HG03175 (cell line): ENCODE measurements around the gene TSPAN31.
"Not testable (repeated sequence)": the region's sequence is repeated elsewhere in the genome, so short reads cannot be mapped to it uniquely, and the experiment has no call there.

Experiments used
- ATAC-seq: cut with Tn5 transposase; IDR thresholded peaks from one replicate; pipeline ENCODE4 v1.9.1; 2021; ENCODE audit warnings: mild to moderate bottlenecking, moderate library complexity; ENCODE audit not compliant: unreplicated experiment

The TSPAN31 gene

DNA sequence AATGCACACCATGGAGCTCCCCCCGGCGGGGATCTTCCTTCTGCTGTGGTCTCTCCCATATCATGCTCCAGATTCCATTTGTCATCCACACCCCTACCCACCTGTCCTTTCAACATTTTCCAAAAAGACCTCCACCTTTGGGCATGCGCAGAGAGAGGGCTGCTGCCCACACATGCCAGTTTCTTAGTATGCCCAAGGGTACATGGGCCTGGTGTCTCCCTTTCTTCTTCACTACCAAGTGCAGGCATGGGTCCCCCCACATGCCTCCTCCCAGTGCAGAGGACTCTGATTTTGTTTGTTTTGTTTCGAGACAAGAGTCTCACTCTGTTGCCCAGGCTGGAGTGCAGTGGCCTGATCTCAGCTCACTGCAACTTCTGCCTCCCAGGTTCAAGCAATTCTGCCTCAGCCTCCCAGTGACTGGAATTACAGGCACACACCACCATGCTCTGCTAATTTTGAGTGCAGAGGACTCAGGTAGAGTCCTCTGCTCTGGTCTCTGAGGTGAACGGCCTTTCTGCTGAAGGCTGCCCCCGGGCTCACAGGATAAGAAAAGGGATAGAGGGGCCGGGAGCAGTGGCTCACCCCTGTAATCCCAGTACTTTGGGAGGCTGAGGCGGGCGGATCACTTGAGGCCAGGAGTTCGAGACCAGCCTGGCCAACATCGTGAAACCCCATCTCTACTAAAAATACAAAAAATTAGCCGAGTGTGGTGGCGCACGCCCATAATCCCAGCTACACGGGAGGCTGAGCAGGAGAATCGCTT, 22.8 kb upstream of the TSPAN31 start:
- ATAC-seq, result not testable (repeated sequence)

DNA sequence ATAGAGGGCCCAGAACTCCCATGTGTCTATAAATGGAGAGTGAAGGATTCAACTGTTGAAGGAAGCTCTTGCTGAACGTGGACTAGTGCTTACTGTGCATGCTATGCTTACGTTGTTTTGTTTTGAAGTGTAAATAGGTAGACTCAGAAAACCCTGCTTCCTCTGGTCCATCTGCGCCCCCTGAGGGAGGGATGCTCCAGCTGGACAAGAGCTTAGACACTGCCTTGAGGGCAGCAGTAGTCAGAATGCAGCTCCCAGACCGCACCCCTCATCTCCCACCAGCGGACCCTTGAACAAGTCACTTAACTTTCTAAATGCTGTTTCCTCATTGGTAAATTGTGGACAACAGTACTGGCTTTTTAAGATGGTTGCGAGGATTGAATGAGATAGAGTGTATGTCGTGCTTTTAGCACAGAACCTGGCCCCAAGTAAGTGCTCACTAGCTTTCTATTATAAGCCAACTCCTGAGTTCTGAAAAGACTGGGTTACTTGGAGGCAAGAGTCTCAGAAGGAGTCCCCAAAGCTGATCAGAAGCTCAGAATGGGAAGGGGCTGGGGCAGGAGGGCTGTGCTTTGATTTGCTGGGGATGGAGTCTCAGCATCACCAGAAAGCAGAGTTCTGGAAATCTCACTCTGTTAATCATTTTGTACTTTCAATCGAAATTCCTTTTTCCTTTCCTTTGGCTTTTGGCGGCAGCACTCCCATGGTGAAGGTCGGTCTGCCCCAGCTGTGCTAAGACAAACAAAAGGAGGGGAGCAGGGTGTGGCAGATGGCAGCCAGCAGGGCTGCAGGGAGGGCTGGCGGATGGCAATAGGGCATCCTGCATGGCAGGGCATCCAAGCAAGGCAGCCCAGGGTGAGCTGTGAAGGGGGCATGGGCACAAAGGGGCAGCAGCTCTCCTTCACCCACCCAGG, 21.9 kb upstream of the TSPAN31 start:
- no peak for ATAC-seq

DNA sequence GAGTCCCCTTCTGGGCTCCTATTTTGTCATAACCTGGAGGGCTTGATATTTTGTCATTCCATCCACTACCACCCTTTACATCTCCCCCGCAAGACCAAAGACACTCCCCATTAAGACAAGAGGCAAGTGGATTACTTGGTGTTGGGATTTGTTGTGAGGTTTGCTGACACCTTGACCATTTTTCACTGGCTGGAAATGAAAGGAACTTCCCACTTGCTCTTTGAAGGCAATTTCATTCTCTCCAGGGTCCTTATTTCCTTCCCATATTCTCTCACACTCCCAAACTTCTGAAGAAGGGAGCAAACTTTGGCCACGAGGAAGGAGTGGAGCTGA, 21.2 kb upstream of the TSPAN31 start:
- ATAC-seq, result no peak

DNA sequence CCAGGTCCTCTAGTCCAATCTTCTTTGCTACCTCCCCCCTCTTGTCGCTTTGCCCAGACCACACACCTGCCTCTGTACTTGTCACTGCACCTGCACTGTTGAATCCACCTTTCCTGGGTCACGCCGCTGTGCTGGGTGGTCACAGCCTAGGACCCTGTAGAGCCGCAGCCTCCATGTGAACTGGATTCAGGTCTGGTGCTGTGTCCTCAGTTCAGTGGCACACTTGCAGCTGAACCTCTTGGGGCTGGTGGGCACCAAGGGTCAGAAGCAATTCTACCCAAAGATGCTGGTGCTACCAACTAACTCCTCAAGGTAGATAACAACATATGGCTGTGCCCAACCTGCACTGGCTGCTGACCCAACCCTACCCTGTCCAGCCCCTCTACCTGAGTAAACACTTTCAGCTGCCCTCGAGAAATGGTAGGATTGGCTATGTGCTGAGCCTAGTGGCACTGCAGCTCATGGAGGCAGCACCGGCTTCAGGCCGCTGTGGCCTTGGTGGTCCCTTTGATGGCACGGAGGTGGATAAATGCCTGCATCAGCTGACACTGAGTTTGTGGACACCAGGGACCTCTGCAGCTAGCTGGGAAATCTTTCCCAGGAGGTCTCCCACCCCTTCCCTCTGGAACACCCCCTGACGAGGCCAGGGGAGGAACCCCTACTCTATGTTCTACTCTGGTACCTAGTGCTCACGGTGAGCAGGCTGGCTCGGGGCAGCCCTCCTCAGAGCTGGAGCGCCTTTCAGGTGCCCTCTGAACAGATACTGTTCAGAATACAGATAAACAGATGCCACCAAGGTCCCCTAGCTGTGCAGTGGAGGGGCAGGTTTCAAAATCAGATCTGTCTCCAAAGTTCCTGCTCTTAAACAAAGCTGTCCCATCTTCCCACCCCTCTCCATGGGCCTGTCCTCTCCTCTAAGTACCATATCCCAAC, 20.6 kb upstream of the TSPAN31 start:
- no peak for ATAC-seq

DNA sequence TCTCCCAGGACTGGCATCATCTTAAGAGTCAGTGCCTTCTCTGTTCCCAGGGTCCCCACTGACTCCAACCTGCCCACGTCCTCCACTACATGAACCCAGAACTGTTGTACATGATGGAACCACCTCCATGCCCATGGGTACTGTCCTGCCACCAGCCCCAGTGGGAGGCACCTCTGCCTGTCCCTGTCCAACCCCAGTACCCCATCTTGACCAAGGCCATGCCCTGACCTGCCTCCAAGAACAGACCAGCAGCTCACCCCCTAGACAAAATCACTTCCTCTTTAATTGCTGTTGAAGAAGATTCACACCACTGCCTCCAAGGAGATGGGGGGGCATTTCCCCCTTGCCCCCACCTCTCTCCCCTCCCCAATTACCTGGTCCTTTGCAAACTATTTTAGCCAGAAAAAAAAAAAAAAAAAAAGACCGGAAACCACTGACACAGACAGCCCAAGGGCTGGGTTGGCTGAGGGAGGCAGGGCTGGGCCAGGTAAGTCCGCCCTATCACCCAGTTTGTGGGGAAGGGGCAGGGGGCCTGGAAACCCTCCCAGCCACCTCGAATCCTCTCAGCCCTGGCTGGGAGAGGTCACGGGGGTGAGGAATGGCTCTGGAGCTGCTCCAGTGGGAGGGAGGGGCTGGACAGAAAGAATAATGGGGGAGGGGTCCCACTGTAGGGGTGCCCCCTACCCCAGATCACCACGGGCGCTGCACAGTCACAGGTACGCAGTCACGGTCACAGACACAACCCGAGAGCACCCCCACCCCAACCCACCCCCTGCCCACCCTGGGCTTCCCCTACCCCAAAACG, 19.7 kb upstream of the TSPAN31 start:
- no peak for ATAC-seq

DNA sequence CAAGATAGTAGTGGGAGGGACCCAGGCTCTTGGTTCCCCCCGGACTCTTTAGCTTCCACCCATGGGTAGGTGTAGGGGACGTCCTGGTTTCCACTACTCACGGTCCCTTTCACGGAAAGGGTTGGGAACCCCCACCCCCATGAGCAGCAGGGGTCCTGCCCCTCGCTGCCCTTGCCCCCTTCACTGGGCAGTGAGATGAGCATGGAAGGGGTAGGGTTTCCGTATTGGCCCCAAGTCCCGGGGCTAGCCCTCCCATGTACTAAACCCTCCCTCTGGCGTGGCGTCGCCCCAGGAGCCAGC, 19.0 kb upstream of the TSPAN31 start:
- no peak for ATAC-seq

DNA sequence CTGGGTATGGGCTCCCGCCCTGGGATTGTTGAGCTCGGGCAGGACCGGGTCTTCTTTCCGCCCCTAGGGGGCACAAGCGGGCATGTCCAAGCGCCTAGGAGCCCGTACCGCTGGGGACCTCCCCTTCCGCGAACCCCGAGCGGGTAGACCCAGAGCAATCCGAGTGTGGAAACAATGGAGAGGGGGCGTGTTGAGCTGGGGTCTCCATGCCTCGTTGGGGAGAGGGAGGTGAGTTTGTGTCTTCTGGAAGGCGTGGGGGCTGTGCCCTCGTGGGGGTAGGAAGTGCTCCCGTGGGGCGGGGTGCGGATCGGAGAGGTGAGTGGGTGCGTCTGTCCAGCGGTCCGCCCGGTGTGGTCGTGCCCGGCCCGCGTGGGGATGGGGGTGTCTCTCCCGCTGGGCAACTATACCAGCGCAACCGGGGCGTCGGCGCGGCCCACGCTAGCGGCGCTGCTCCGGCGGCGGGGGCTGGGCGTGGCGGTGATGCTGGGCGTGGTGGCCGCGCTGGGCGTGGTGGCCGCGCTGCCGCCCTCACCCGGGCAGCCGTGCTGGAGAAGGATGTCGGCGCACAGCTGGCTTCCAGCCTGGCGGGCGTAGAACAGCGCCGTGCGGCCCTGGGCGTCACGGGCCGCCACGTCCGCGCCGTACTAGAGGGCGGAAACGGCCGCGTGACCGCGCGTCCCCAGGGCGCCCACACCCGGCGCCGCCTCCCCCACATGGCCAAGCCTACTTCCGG, 18.5 kb upstream of the TSPAN31 start:
- ATAC-seq, result no peak

DNA sequence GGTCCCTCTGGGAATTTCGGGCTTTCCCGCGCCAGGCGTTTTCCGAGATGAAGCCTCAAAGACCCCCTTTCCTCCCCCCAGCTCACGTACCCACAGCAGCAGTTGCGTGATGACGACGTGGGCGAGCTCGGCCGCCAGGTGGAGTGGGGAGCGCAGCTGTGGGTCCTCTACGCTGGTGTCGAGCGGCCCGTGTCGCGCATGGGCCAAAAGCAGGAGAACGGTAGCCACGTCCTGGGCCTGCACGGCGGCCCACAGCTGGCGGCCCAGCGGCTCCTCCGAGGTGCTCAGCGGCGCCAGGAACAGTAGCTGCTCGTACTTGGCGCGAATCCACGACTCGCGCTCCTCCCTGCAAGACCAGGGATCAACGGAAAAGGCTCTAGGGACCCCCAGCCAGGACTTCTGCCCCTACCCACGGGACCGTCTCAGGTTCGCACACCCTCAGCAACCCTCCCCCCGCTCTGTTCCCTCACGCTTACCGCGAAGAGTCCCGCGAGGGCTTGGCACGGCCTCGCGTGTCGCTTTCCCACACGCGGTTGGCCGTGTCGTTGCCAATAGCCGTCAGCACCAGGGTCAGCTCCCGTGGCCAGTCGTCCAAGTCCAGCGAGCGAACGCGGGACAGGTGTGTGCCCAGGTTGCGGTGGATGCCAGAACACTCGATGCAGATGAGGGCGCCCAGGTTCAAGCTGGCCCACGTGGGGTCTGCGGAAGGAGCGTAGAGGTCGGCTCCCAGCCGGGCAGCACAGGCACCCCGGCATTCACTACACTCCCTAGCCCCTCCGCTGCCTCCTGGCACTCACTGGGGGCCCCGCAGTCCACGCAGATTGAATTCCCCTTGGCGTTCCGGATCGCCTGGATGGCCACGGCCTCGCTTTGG, 17.7 kb upstream of the TSPAN31 start:
- ATAC-seq, result no peak

DNA sequence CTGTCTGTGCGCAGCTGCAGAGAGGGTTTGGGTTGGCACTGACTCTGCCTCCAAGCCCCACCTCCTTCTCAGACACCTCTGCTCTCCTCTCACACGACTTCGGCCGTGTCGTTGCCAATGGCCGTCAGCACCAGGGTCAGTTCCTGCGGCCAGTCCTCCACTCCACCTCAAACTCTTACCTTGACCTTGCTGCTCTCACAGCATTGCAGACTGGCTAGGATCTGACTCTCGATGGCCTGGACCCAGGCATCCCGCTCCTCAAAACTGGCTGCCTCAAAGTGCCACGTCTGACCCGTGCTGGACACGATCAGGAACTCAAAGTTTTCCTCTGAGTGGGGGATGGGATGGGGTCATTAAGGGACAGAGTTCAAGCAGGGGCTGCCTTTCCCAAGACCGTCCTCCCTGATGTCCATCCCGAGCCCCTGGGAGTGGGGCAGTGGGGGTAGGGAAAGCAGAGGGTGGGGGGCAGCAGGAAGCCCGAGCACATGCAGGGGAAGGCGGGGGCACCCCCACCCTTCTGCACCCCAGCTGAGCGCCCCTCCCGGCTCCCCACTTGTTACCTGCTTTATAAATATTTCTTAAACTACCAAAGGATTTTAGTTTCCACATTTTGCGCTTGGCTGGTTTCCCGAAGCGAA, 17.0 kb upstream of the TSPAN31 start:
- ATAC-seq, result no peak

DNA sequence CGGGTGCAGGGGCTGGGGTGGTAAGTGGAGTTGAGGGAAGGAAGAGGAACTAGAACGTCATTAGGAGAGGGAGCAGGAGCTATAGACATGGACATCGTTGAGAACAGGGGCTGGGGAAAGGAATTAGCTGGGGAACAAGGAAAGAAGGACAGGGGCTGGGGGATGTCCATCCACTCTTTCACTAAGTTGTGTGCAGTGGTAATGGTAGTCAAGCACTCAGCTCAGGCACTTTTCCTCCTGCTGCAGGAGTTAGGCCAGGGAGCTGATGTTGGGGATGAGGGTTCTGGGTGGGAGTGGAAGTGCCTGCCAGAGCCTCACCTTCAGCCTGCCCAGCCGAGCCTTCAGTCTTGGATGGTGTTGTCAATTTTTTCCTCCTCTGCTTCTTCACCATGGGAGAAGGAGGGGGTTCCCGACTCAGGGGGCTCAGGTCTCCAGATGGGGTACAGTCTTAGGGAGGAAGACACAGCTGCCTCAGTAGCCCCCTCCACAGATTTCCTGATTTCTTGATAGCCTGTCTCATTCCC, 15.5 kb upstream of the TSPAN31 start:
- no peak for ATAC-seq

DNA sequence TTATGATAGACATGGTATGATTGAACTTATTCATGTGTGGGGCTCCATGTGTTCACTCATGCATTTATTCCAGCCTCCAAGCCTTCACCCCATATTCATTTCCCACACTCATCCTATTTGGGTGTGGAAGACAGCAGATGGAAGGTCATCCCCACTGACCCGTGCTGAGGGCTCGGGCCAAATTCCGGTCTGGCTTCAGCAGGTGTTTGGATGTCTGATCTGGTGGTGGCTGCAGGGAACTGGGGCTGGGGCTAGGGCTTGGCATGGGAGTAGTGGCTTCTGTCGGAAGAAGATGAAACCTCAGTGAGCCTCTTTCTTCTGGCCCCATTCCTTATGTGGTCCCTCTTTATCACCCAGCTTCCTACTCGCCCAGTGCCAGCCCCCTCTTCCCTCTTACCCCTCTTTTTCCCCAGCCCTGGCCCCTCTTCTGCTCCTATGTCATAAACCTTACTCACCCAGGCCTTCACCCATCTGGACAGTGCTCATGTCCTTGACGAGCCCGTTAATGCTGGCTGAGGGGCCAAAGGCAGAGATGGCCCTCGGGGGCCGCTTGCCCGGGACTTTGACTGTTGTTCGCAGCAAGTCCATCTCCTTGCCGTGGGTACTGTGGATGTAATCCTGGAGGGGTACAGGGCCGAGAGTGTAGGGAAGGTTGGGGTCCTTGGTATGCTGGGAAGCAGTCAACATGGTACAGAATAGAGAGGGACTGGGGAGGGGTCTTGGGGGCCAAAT, 14.3 kb upstream of the TSPAN31 start:
- no peak for ATAC-seq

DNA sequence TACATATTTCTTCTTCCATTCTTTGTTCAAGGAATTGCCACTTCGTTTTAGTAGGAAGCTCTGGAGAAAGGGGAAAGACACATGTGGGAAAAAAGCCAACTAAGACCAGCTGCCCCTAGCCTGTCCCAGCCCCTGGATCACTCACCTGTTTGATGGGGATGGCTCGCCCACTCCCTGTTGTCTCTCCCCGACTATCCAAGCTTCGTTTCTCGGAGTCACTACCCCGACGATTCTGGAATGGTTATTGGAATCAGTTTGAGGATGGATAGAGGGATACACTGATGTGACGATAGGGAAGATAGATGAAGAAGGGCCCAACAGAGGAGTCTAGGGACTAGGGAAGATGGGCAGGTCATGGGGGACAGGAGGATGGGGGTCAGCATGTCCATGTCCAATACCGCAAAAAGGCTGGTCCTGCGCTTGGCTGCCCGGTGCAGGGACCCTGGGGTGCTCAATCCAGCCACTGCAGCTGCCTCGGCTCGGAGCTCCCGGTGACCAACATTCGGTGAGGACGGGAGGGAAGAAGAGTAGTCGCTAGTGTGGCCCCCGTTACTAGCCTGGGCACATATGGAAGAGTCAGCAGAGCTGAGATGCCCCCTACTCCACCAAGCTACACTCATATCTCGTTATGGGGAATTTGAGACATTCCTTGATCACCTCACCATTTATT, 13.3 kb upstream of the TSPAN31 start:
- ATAC-seq, result no peak

DNA sequence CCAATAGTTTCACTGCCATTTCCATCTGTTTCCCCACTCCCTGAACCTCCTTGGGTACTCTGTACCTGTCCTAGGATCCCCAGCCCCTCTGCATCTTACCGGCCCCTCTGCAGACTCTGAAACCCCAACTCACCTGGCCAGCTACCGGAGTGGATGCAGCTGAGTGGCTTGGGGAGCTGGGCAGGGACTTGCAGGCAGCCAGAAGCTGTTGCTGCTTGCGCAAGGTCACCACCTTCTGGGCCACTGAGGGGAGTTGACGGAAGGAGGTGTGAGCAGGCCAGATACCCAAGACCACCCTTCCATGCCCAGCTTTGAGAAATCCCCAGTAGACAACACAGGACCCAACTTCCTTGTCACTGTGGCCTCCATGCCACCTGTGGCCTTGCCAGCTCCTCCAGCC, 12.6 kb upstream of the TSPAN31 start:
- ATAC-seq, result no peak

DNA sequence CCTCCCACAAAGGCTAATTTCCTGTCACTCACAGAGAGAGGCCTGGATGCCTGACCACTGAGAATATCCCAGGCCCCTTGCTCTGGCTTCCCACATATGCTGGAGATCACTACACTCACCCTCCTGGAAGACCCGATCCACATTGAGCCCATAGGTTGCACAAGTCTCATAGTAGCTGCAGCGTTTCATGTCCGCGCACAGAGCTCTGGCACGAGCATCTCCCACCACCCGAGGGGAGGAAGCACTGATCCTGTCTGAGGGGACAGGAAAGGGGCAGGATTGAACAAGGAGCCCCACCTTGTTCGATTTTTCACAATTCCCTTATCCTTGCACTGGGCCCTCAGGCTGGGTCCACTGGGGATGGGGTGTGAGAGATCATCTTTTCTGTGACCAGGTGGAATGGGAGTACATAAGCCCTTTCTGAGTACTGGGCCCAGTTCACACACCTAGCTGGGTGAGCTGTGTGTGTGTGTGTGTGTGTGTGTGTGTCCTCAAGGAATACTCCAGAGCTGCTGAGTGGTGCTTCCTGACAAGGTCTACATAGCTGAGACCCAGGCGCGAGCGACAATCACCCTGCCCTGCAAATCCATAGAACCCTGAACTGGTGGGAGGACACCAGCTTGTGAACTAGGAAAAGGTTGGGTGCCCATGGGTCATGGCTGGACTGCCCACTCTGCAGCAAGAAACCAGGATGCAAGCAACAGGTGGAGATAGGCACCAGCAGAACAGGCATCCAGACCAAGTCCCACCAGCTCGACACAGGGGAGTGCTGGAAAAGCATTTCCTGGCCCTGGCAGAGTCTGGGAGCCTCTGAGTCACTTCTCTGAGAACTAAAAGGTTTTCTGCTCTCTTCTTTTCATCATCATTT, 11.9 kb upstream of the TSPAN31 start:
- no peak for ATAC-seq

DNA sequence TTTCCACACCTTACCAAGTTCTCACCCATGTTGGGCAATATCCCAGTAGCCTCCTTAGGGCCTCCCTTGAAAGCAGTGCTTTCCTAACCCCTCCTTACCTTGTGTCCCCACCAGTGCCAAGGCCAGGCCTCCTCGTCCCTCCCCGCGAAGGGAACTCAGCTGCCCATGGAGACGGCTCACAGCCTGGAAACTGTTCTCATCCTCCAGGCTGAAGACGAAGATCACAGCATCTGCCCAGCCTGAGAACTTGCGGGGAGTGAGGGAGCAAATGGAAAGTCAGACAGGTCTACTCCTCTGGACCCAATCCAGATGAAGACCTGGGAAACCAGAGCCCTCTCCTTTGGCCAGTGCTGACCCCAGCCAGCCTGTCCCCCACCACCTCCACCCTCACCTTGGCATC, 10.9 kb upstream of the TSPAN31 start:
- no peak for ATAC-seq

DNA sequence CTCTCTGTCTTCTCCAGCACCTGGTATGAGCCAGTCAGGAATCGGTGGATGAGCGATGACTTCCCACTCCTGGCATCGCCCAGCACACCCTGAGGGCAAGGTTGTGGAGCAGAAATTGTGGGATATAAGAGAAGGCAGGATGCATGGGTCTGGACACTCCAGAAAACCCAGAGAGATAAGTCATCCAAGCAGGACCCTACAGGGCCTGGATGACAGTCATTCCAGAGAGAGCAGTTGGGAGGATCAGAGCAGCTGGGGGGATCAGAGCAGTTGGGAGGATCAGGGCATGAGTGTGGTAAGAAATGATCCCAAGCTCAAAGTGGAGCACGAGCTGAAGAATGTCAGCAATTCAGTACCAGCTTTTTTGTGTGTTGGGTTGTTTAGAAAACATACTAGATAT, 10.2 kb upstream of the TSPAN31 start:
- no peak for ATAC-seq
